GM12864 (cell line): Measurements from ENCODE around the gene PYCARD.

Source experiments
- DNase-seq: peaks from one replicate; pipeline ENCODE4 v3.0.0-alpha.2; 2011; ENCODE audit warnings: low read depth
- H3K4me3 ChIP-seq: 2 replicates; pipeline ENCODE4 v1.5.1; 2011; ENCODE audit warnings: mild to moderate bottlenecking, low read depth, low read length, control low read depth
- CTCF ChIP-seq: IDR thresholded peaks from 2 replicates; pipeline ENCODE4 v1.5.1; 2011; ENCODE audit warnings: low read depth, mild to moderate bottlenecking, moderate library complexity, low read length, control low read depth, inconsistent platforms; ENCODE audit errors: missing control alignments

Gene PYCARD

GRCh38 chr16:31184888-31185287 lies 17.7 kb downstream of the PYCARD start:
- DNase-seq = no peak
- TF ChIP-seq CTCF = no peak
- H3K4me3 ChIP-seq = no peak overlapping the region

- no peak overlapping the region for H3K4me3 ChIP-seq
- TF ChIP-seq CTCF = no peak
- no peak for DNase-seq
Measured at GRCh38 chr16:31183432-31184428, 18.8 kb downstream of the PYCARD start.

- no peak for TF ChIP-seq CTCF
- DNase-seq = no peak
- peak overlapping the region; percentile 88 for H3K4me3 ChIP-seq
Measured at GRCh38 chr16:31182391-31182790, 20.2 kb downstream of the PYCARD start.

GRCh38 chr16:31181102-31181830 lies 21.3 kb downstream of the PYCARD start:
- TF ChIP-seq CTCF = no peak
- no peak for DNase-seq
- H3K4me3 ChIP-seq = peak overlapping the region; percentile 88

- peak within 1 kb of the TSS; percentile 88 for H3K4me3 ChIP-seq
- no peak for TF ChIP-seq CTCF
- peak; percentile 77 for DNase-seq
Measured at GRCh38 chr16:31179747-31180459, 22.7 kb downstream of the PYCARD start, which contains the start of gene FUS. Gene FUS (plus strand): TSS chr16:31180139. CDS start chr16:31180215, 76 bp downstream.

GRCh38 chr16:31179219-31179746 lies 23.3 kb downstream of the PYCARD start:
- no peak for DNase-seq
- TF ChIP-seq CTCF = no peak
- H3K4me3 ChIP-seq = peak overlapping the region; percentile 88
